Measurements from ENCODE around the gene TBC1D5.
A peak's percentile ranks its signal among the peaks of the same experiment; 100 is the strongest.
"Not testable (repeated sequence)": the region's sequence is repeated elsewhere in the genome, so short reads cannot be mapped to it uniquely, and the experiment has no call there.

TBC1D5 gene, protein sequence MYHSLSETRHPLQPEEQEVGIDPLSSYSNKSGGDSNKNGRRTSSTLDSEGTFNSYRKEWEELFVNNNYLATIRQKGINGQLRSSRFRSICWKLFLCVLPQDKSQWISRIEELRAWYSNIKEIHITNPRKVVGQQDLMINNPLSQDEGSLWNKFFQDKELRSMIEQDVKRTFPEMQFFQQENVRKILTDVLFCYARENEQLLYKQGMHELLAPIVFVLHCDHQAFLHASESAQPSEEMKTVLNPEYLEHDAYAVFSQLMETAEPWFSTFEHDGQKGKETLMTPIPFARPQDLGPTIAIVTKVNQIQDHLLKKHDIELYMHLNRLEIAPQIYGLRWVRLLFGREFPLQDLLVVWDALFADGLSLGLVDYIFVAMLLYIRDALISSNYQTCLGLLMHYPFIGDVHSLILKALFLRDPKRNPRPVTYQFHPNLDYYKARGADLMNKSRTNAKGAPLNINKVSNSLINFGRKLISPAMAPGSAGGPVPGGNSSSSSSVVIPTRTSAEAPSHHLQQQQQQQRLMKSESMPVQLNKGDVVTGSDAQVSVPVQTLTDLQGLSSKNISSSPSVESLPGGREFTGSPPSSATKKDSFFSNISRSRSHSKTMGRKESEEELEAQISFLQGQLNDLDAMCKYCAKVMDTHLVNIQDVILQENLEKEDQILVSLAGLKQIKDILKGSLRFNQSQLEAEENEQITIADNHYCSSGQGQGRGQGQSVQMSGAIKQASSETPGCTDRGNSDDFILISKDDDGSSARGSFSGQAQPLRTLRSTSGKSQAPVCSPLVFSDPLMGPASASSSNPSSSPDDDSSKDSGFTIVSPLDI

DNA sequence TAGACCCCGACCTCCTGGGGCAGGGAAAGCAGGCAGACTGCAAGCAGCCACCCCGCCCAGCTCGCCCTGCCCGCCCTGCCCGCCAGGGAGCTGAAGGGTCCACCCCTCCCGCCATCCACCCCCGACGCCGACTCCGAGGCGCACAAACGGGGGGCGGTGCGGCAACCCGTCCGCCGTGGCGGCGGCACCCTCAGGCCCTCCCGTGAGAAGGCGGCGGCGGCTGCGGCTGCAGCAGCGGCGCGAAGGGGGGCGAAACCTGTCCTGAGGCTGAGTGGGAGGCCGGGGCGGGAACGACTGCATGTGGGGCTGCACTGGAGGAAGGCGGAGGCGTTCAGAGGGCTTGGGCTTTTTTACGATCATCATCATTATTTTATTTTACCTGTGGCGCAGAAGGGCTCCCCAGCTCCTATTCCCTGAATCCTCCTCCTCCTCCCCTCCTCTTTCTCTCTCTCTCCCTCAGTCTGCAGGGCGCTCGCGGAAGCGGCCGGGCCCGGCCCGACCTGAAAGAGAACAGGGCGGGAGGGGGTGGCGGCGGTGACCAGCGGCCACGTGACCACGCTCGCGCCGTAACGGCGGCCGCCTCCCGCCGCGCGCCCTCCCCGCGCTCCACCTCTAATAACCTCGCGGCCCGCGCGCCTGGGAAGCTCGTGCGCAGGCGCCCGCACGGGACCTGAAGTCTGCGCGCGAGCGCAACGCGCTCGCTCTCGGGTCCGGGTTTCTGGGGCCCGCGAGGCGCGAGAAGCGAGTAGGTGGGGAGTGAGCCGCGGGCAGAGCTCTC lies at the start of gene TBC1D5:
TBC1D5 (minus strand) TSS at position 530 of the 778 bp plus-strand sequence. CDS start 234,061 bp downstream, outside the sequence.
- peak; percentile 93 for DNase-seq

DNA sequence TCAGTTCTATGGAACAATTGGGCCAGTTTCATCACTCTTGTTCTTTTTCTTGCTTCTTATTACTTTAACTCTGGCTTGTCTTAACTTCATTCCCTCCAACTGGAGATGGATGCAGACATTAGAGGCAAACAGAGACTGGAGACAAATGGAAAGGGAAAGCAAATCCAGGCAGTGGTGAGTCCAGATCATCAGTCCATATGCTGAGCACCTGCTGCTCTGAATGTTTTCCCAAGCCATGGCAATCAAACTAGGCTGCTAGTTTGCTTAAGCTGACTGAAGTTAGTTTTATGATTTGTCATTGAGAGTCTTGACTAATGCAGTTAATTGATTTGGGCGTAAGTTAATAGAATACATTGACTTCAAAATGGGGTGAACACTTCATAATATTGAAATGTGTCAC lies 41.0 kb upstream of the TBC1D5 start:
- DNase-seq: no peak

DNA sequence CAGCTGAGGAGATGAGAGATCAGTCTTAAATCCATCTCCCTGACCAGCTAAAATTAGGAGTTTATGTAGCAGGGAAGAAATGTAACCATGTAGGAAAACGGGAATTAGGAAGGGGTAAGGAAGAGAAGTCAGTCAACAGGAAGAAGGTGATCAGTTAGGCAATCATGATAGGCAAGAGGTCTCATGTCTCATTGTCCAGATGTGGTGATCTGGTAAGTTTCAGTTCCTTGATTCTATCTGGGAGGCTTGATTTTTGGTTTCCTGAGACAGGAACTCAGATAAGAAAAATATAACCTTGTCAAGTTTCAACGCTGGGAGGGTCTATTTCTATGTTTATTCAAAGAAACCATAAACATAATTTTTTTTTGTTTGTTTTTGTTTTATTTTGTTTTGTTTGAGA lies 40.3 kb upstream of the TBC1D5 start:
- no peak for DNase-seq

DNA sequence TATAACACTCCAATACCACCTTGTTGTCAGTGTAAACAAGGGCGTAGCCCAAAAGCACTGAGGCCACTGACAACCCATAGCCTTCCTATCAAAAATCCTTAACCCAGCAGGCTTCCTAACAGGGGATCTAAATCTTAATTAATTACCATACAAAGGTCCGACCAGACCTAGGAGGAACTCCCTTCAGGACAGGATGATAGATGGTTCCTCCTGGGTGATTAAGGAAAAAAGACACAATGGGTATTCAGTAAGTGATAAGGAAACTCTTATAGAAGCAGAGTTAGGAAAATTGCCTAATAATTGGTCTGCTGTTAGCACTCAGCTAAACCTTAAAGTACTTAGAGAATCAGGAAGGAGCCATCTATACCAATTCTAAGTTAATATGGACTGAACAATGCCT lies 37.9 kb upstream of the TBC1D5 start:
- DNase-seq: not testable (repeated sequence)

DNA sequence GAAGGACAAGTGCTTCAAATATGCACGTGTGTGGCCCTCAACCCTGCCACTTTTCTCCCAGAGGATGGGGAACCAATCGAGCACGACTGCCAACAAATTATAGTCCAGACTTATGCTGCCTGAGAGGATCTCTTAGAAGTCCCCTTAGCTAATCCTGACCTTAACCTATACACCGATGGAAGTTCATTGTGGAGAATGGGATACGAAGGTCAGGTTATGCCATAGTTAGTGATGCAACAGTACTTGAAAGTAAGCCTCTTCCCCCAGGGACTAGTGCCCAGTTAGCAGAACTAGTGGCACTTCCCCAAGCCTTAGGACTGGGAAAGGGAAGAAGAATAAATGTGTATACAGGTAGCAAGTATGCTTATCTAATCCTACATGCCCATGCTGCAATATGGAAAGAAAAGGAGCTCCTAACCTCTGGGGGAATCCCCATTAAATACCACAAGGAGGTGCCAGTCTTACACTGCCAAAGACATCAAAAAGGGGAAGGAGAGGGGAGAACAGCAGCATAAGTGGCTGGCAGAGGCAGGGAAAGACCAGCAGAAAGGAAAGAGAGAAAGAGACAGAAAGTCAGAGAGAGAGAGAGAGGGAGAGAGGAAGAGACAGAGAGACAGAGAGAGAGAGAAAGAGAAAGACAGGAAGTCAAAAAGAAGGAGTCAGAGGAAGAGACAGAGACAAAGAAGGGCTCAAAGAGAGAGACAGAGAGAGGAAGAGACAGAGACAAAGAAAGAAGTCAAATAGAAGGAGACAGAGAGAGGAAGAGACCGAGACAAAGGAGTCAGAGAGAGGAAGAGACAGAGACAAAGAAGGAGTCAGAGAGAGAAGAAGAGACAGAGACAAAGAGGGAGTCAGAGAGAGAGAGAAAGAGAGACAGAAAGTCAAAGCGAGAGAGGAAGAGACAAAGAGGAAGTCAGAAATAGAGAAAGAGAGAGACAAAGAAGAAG lies 37.1 kb upstream of the TBC1D5 start:
- not testable (repeated sequence) for DNase-seq

DNA sequence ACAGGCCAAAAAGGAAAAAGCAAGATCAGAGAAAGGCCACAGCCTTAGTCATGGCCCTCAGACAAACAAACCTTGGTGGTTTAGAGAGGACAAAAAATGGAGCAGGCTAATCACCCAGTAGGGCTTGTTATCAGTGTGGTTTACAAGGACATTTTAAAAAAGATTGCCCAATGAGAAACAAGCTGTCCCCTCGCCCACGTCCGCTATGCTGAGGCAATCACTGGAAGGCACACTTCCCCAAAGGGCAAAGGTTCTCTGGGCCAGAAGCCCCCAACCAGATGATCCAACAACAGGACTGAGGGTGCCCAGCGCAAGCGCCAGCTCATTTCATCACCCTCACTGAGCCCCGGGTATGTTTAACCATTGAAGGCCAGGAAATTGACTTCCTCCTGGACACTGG lies 34.9 kb upstream of the TBC1D5 start:
- not testable (repeated sequence) for DNase-seq

DNA sequence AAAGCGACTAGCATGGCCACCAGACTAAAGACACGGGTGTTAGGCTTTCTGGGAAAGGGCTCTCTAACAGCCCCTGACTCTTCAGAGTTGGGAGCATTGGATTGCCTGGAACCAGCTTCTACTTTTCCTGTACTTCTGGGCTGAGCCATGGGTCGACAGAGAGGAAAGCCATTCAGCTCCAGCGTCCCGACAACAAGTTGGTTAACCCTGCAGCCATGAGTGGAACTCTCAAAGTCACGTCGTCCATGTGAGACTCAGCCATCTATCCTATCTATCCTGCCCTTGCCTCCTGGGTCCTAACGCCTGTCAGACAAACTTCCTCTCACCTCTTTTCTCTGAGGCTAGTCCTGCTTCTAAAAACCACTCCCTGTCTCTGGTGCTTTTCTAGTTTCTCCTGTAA lies 32.6 kb upstream of the TBC1D5 start:
- no peak for DNase-seq

DNA sequence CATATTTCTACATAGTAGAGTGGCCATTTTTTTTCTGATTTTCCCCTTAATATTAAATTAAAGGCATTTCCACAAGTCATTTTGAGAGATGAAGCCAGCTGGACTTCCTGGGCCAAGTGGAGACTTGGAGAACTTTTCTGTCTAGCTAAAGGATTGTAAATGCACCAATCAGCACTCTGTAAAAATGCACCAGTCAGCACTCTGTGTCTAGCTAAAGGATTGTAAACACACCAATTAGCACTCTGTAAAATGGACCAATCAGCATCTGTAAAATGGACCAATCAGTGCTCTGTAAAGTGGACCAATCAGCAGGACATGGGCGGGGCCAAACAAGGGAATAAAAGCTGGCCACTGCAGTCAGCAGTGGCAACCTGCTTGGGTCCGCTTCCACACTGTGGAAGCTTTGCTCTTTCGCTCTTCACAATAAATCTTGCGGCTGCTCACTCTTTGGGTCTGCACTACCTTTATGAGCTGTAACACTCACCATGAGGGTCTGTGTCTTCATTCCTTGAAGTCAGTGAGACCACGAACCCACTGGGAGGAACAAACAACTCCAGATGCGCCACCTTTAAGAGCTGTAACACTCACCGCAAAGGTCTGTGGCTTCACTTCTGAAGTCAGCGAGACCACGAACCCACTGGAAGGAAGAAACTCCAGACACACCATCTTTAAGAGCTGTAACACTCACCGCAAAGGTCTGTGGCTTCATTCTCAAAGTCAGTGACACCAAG lies 31.9 kb upstream of the TBC1D5 start:
- DNase-seq: peak; percentile 27

DNA sequence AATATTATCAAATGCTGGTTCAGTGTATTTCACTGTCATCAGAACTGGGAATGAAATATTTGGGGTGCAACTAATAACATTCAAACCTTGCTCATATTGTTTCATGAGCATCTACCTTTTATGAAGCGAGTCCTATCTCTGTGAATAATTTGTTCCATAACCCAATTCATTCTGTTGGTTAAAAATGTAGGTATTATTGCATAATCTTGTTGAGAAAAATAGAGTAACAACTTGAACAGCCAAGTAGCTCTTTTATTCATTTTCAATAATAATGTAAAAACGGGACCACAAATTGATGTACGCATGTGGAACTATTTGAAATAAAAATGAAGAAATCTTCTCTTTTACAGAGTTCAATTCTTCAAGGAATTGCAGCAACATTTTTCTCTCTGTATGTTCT lies 30.1 kb upstream of the TBC1D5 start:
- DNase-seq: no peak

DNA sequence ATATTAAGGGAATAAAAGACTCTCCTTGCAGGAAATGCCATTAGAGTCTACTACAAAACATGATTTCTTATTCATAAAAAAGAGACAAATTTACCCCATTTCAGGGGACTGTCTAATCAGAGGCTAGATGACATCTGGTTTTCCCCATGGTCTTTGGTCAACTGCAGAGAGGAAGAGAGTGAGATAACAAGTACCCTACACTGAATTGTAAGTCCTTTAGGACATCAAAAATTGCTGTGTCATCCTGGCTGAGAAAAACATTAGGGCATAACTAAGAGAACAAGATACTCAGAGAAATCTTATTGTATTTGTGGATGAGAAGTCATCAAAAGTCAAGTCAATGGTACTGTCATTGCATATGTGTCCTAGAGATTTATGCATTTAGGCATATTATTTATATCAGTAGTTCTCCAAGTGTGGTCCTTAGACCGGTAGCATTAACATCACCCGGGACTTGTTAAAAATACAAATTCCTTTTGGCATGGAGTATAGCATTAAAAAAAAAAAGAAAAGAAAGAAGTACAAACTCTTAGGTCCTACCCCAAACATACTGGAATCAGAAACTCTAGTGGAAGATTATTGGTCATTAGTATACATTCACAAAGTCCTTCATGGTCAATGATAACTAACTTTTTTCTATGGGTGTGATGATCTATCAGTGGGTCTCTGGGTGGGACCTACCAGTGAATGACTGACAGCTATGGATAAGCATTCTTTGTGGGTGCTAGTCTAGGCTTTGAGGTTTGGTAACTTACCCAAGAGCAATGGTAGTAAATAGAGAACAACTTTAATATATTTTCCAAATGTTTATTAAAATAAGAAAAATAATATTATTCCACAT lies 29.0 kb upstream of the TBC1D5 start:
- no peak for DNase-seq

DNA sequence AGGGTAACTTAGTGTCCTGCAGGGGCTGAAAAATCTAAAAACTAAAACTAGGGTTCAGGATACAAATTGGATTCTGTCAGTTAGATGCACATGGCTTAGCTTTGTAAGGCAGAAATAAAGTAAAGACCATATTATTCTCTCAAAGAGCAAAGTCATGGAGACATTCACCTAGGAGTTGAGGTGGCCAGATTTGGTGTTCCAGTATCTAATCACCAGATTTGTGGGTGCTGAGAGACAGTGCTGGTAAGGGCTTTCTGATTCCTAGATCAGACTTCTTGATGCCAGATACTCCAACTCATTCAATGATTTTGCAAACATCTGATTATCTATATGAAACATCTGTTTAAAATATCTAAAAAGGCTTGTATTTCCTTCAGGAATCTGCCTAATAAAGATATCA lies 28.3 kb upstream of the TBC1D5 start:
- DNase-seq: no peak

DNA sequence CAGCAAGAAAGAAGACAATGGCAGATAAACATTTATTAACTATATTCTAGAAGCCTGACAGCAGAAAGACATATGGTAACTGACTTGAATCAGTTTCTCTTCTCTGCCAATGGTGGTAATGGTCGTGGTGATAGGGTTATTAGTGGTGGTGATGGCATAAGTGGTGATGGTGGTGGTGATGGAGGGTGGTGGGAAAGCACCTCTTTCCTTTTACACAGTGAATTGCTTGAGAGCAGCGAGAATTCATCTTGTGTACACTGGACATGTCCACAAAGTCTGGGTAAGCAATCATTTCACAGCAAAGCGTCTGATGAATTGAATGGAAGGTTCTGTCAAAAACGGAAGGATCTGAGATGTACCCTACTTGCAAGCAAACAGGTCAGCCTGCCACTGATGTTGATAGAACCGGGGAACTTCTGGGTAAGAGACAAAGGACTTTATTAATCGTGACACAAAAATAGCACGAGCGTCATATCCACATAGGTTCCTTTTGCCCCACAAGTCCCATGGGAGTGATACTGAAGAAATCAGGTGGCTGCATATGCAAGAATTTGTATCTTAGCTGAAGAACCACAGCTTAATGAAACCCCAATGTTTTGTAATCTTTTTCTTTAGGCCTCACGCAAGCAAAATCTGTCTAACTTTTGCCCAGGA lies 23.5 kb upstream of the TBC1D5 start:
- no peak for DNase-seq

DNA sequence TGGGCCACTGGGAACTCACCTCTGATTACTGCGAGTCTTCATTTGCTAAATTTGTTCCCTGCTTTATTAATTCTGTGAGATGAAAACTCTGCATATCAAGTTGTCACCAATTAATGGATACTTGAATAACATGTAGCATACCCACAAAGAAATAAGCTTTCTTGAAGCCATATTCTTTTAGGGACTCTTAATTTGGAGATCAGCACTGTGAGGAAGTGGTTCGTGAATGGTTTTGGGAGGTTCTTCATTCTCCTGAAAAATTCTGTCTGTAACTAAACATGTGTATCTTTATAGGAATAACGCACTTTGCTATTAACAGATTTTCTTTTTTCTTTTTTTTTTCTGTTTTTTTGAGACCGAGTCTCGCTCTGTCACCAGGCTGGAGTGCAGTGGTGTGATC lies 19.1 kb upstream of the TBC1D5 start:
- DNase-seq: no peak

DNA sequence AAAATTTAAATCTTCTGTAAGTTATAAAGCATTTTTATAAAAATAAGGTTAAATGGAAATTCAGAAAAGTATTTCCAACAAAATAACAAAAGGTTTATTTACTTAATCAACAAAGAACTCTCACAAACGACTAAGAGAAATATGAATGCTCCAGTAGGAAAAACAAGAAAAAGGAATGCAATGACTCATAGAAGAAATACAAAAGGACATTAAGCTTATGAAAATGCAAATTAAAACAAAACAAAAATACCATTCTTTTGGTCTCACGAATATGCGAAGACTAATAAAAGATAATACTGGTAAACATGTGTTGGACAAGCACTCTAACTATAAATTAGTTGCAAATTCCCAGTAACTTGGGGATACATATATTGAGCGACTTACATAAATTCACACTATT lies 17.5 kb upstream of the TBC1D5 start:
- no peak for DNase-seq

DNA sequence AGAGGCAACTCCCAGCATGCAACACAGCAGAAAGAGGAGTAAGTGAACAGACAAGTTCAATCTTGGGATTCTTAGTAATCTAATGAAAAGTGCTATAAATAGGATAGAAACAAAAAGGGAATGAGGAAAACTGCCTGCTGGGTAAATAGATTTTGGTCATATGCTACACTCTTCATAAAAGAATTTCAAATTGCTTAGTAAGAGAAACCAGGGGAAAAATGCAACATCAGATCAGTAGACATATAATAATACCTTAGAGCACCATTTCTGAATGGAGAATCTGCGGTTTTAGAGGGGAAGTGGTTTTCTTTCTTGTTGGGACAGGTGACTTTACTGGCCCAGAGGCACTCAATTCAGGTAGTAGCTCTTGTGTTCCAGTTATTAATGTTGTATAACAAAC lies 13.4 kb upstream of the TBC1D5 start:
- DNase-seq: no peak

DNA sequence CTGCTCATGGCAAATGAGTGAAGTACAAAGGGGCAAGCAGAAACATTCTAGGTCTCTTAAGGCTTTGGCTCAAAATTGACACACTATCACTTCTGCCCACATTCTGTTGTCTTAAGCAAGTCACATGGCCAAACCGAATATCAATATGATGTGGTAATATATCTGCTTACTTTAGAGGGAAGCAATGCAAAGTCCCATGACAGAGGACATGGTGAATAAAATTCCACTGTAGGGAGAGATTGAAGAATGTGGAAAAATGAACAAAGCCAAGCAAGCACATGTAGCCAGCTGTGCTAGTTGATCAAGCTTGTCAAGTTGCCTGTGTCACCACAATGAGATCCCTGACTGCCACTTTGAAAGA lies 11.2 kb upstream of the TBC1D5 start:
- DNase-seq: no peak

DNA sequence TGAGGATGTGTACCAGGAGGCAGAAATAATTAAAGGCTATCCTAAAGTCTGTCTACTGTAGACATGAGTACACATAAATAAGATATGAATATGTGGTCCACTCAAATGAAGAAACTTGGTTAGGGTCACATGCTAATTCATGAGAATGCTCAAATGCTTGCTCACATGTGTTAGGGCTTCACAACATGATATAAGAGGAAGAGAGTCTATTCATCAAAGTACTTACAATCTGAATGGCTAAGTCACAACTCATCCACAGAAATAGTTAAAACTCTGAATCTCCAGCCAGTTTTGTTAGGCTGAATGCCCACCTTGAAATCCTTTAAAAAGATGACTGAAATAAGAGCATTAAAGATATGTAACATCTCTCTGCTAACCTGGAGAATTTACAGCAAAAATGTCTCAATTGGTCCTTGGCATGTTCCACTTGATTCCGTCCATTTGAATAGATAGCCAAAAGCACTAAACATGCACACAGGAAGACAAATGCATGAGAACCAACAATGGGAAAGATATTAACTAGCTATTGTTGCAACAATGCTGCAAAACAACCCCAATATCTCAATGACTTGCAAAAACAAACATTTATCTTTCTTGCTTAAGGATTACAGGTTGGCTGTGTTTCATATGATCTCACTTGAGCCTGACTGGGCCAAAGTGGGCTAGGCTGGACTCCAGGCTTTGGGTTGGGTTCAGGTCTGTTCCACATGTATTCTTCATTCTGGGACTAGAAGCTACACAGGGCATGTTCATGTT lies 10.6 kb upstream of the TBC1D5 start:
- no peak for DNase-seq

DNA sequence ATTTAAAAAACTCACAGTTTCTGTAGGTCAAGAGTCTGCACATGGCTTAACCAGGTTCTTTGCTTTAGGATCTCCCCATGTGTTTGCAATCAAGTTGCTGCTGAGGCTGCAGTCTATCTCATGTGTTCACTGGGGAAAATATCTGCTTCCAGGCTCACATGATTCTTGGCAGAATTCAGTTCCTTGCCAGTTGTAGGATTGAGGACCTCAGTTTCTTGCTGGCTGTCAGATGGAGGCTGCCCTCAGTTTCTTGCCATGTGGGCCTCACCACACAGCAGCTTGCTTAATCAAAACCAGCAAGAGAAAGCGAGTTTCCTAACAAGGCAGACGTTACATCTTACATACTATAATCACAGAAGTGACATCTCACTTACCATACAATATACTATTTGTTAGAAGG lies 10.0 kb upstream of the TBC1D5 start:
- DNase-seq: no peak

DNA sequence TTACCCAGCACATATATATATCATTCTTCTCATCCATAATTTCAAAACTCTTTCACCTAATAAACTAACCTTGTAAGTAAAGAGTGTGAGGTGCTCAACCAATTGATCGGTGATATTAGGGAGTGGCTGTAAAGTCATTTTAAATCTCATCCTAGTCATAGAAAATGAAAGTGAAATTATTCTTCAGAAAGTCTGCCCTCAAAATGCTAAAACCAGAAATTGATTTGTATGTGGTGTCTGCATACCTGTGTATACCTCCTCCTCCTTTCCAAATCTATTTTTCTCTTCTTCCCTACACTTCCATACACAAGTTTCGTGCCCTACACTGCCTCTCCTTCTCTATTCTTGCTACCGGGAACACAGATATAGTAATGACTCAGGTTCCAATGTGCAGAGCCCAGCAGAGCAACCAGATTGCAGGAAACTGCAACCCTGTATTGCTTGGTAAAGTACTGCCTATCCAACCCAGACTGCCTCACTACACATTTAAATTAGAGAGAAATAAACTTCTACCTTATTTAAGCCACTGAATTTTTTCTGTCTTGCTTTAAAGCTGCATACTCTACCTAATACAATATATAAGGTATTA lies 7.4 kb upstream of the TBC1D5 start:
- DNase-seq: no peak
